Hindlimb muscle (tissue), 1 donor: ENCODE measurements around the gene NXPH2. TPM values are rescaled to one million over a fixed set of nuclear protein-coding genes. Genes with fewer than 3 reads are reported as not detected.

Experiments used
- DNase-seq: peaks from one replicate; pipeline ENCODE4 v3.0.0-alpha.2; 2013
- polyA plus RNA-seq: library from polyadenylated mRNA; unstranded; fragments of 120-200 nt; gene quantifications from one replicate; pipeline ENCODE4 v1.2.1, GENCODE V29; 2013; ENCODE audit not compliant: insufficient read length

Gene NXPH2
- polyA plus RNA-seq, 1 donor, result 13.4 TPM

GRCh38 chr2:138632066-138632620 lies 148.0 kb downstream of the NXPH2 start:
- DNase-seq, result no peak

DNA sequence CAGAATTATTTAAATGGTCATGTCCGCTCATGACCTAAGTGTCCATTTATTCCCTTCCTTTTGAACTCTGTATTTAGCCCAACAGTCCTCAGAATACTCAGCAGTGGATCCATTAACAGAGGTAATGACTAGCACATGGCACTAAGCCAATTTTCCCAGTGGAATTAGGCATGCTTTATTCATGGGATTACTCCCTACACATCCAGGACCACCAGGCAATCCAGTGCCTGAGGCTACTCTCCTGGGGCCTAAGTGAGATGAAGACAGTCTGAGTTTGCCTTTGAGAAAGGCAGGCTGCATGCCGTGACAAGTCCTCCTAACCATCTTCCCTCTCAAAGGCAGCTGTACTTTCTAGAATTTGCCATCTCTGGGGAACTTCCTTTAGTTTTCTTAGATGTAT lies 150.0 kb downstream of the NXPH2 start:
- no peak for DNase-seq

DNA sequence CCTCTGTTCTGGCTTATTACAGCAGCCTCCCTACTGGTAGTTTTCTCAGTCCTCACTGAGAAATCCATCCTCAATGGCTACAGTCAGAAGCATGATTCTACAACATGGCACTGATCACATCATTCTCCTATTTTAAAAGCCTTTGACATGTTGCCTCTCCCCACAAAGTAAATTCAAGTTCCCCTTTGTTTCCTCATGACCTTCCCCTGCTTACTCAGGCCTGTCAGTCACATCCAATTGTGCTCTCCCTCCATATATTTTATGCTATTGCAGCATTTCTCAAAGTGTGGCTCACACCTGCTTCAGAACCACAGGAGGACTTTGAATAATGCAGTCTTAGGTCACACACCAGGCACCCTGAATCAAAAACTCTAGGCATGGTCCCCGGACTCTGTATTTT lies 154.0 kb downstream of the NXPH2 start:
- DNase-seq, result no peak

- DNase-seq, result no peak
Observed at GRCh38 chr2:138622613-138623012, 157.6 kb downstream of the NXPH2 start.

- DNase-seq, result no peak
Observed at GRCh38 chr2:138621139-138621538, 159.1 kb downstream of the NXPH2 start.

DNA sequence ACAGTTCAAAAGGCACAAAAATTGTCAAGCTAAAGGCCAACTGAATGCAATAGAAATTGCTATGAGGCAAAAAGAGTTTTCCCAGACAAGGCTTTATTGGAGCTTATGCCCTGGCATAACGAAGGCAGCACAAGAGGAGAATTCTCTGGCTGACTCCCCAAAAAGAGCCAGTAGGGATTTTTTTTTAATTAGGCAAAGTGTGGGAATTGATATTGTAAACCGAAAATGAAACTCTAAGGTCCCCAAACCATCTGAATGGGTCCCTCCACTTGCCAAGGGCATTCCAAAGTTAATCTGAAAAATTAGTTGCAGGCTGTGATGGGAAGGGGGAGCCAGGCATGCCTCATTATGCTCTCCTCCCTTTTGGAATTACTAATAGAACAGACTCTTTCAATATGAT lies 159.8 kb downstream of the NXPH2 start:
- DNase-seq, result no peak
